Measurements from ENCODE around the gene KHDC1. TPM values are rescaled to one million over a fixed set of nuclear protein-coding genes. Genes with fewer than 3 reads are reported as not detected.

Gene KHDC1
- total RNA-seq, 1 experiment from 2014 or later: 9.1 TPM

DNA sequence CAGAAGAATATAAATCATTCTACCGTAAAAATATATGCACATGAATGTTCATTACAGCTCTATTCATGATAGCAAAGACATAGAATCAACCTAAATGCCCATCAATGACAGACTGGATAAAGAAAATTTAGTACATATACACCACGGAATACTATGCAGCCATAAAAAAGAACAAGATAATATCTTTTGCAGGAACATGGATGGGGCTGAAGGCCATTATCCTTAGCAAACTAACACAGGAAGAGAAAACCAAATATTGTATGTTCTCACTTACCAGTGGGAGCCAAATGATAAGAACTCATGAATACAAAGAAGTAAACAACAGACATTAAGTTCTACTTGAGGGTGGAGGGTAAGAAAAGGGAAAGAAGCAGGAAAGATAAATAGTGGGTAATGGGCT, 46.1 kb downstream of the KHDC1 start:
- Histone ChIP-seq H3K36me3 (ENCODE audit: control insufficient read depth in 1 of 2, insufficient read depth in 2 of 2, low read length in 2 of 2) (no peaks in the 10 kb centered on the region), H2AFZ (ENCODE audit: low read depth, low read length, poor library complexity, severe bottlenecking) (no peak overlapping the region), H3K79me2 (ENCODE audit: insufficient read depth, low read length) (no peaks in the 10 kb centered on the region), H3K9me3 (ENCODE audit: control insufficient read depth in 1 of 2, insufficient read depth in 1 of 2, low read depth in 1 of 2, low read length in 2 of 2) (no peaks in the 10 kb centered on the region), H4K20me1 (ENCODE audit: insufficient read depth) (no peaks in the 10 kb centered on the region), H3K4me1 (ENCODE audit: control insufficient read depth in 1 of 2, insufficient read depth in 2 of 2, low read length in 2 of 2) (peaks cover 0 to 4% of the 10 kb centered on the region in 2 experiments; a peak in 1 of 4 replicates), H3K27me3 (ENCODE audit: insufficient read depth, low read length) (no peaks in the 10 kb centered on the region), H3K4me2 (ENCODE audit: low read length) (no peak overlapping the region), H3K27ac (ENCODE audit: low read depth, low read length) (no peak overlapping the region), H3K4me3 (replicated peaks in 1 of 2; ENCODE audit: low read depth in 1 of 2, low read length in 2 of 2) (no peak overlapping the region), H3K9ac (ENCODE audit: low read length) (no peak overlapping the region), H3K9me2 (ENCODE audit: insufficient read depth) (no peaks in the 10 kb centered on the region)
- no peak for TF ChIP-seq EZH2phosphoT487 (IDR thresholded peaks at IDR 0.05; ENCODE audit: borderline replicate concordance)
- POLR2A ChIA-PET: no interaction called here
- CTCF ChIA-PET: no interaction called here
- ATAC-seq (no peak), DNase-seq (ENCODE audit: low read depth, low spot score) (no peak)
- RAD21 ChIA-PET (ENCODE audit: low non-redundant PET in 1 of 2, low total read pairs in 2 of 2, uncharacterized antibody in 2 of 2, unreplicated experiment in 2 of 2): no interaction called here
- BruUV-seq (replicated peaks): no TSS peak
- intact Hi-C loops (cut with micrococcal nuclease): no loop called here

DNA sequence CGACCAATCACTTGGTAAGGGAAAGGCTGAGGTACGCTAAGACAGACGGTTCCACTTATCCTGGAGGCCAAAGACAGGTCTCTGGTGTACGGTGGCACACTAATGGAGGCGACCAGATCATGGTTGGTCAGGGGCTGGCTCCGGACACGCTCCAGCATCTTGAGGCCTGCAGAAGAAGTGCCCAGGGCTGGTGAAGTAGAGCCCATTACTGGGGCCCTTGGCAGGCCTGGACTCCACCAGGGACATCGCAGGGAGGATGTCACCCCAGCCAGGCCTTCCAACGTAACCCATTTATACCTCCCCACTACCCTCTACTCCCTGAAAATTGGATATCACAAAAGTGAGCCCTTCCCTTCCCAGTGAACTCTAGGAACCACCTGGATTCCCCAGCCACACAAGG, 53.9 kb downstream of the KHDC1 start:
- no TSS peak for BruUV-seq (replicated peaks)
- TF ChIP-seq CBX3 (IDR thresholded peaks at IDR 0.05; ENCODE audit: low read depth) (no peak), SIN3A (IDR thresholded peaks at IDR 0.05; ENCODE audit: low read depth) (no peak), ZFX (IDR thresholded peaks at IDR 0.05) (no peak)
- no peak overlapping the region for H2AFZ ChIP-seq (ENCODE audit: low read depth, low read length, poor library complexity, severe bottlenecking)
- no peaks in the 10 kb centered on the region for H3K9me3 ChIP-seq (ENCODE audit: control insufficient read depth in 1 of 2, insufficient read depth in 1 of 2, low read depth in 1 of 2, low read length in 2 of 2)
- no peaks in the 10 kb centered on the region for H4K20me1 ChIP-seq (ENCODE audit: insufficient read depth)
- DNase-seq (ENCODE audit: low read depth, low spot score) (no peak), ATAC-seq (no peak)
- no peak overlapping the region for H3K4me3 ChIP-seq (replicated peaks in 1 of 2; ENCODE audit: low read depth in 1 of 2, low read length in 2 of 2)
- RAD21 ChIA-PET (ENCODE audit: low non-redundant PET in 1 of 2, low total read pairs in 2 of 2, uncharacterized antibody in 2 of 2, unreplicated experiment in 2 of 2): no interaction called here
- no peak overlapping the region for H3K27ac ChIP-seq (ENCODE audit: low read depth, low read length)
- H3K79me2 ChIP-seq (ENCODE audit: insufficient read depth, low read length): no peaks in the 10 kb centered on the region
- POLR2A ChIA-PET: no interaction called here
- CTCF ChIA-PET: no interaction called here
- intact Hi-C loops (cut with micrococcal nuclease): no loop called here
- H3K36me3 ChIP-seq (ENCODE audit: control insufficient read depth in 1 of 2, insufficient read depth in 2 of 2, low read length in 2 of 2): no peaks in the 10 kb centered on the region
- no peak overlapping the region for H3K9ac ChIP-seq (ENCODE audit: low read length)
- no peaks in the 10 kb centered on the region for H3K4me1 ChIP-seq (ENCODE audit: control insufficient read depth in 1 of 2, insufficient read depth in 2 of 2, low read length in 2 of 2)
- H3K9me2 ChIP-seq (ENCODE audit: insufficient read depth): no peaks in the 10 kb centered on the region
- no peak overlapping the region for H3K4me2 ChIP-seq (ENCODE audit: low read length)
- H3K27me3 ChIP-seq (ENCODE audit: insufficient read depth, low read length): no peaks in the 10 kb centered on the region
